Naive thymus-derived CD4-positive, alpha-beta T cell (primary cell): ENCODE results near the gene VWA5B1. TPM values are rescaled to one million over a fixed set of nuclear protein-coding genes. Genes with fewer than 3 reads are reported as not detected.

Experiments used
- ATAC-seq: fragments of 150-1000 bp; cut with Tn5 transposase; 2 replicates; pipeline ENCODE4 v1.10.0; 2021; ENCODE audit warnings: mild to moderate bottlenecking, moderate library complexity
- CTCF ChIA-PET: fragments of 350-600 bp; sonication (Branson Sonifier 250); formaldehyde crosslinking; loops from one replicate; lab custom pipeline; 2021; ENCODE audit warnings: antibody characterized with exemption; lab: Charles Lee
- POLR2A ChIA-PET: fragments of 350-600 bp; sonication (Branson Sonifier 250); formaldehyde crosslinking; loops from one replicate; lab custom pipeline; 2021; ENCODE audit warnings: antibody characterized with exemption, inconsistent platforms; lab: Charles Lee
- DNase-seq, 9 donors: peaks; one replicate each; pipeline versions ENCODE4 v3.0.0 to v3.0.0-alpha.2; 2020 to 2022; ENCODE audit warnings: mixed read lengths in 1 of 9
- H3K27ac ChIP-seq: one replicate; pipeline ENCODE4 v1.7.0; 2013; ENCODE audit warnings: mild to moderate bottlenecking, low read depth, low read length, moderate library complexity
- H3K27me3 ChIP-seq, 2 donors: one replicate each; pipeline ENCODE4 v1.7.0; 2013; ENCODE audit warnings: low read length in 2 of 2, mild to moderate bottlenecking in 2 of 2, moderate library complexity in 2 of 2; ENCODE audit not compliant: control insufficient read depth in 2 of 2, insufficient read depth in 2 of 2
- H3K36me3 ChIP-seq, 3 experiments: 1 replicate in 2 of 3; 2 replicates in 1 of 3; pipeline ENCODE4 v1.7.0; 2013; ENCODE audit warnings: low read length in 3 of 3, mild to moderate bottlenecking in 3 of 3, moderate library complexity in 1 of 3; ENCODE audit not compliant: insufficient read depth in 3 of 3, control insufficient read depth in 2 of 3
- H3K4me1 ChIP-seq, 2 donors: one replicate each; pipeline ENCODE4 v1.7.0; 2013; ENCODE audit warnings: low read length in 2 of 2, mild to moderate bottlenecking in 2 of 2, moderate library complexity in 1 of 2; ENCODE audit not compliant: control insufficient read depth in 2 of 2, insufficient read depth in 2 of 2
- H3K4me3 ChIP-seq: 2 replicates; pipeline ENCODE4 v1.7.0; 2013; ENCODE audit warnings: mild to moderate bottlenecking, low read length
- H3K9me3 ChIP-seq, 3 experiments: 1 replicate in 2 of 3; 2 replicates in 1 of 3; pipeline ENCODE4 v1.7.0; 2013; ENCODE audit warnings: low read length in 3 of 3; ENCODE audit not compliant: control insufficient read depth in 2 of 3
- H3K27ac Mint-ChIP-seq, 9 donors: one replicate each; pipeline ENCODE4 v1.8.0; 2020 to 2022; ENCODE audit warnings: mixed read lengths in 9 of 9, mild to moderate bottlenecking in 8 of 9, moderate library complexity in 5 of 9, inconsistent platforms in 2 of 9
- H3K27me3 Mint-ChIP-seq, 5 donors: one replicate each; pipeline ENCODE4 v1.8.0; 2021 to 2022; ENCODE audit warnings: mixed read lengths in 5 of 5, mild to moderate bottlenecking in 1 of 5
- H3K36me3 Mint-ChIP-seq, 5 donors: one replicate each; pipeline ENCODE4 v1.8.0; 2020 to 2022; ENCODE audit warnings: mixed read lengths in 5 of 5, mild to moderate bottlenecking in 3 of 5, inconsistent platforms in 1 of 5
- H3K4me1 Mint-ChIP-seq, 7 donors: one replicate each; pipeline ENCODE4 v1.8.0; 2020 to 2022; ENCODE audit warnings: mixed read lengths in 7 of 7, mild to moderate bottlenecking in 3 of 7, inconsistent platforms in 1 of 7
- H3K4me3 Mint-ChIP-seq, 10 donors: one replicate each; pipeline ENCODE4 v1.8.0; 2020 to 2022; ENCODE audit warnings: mild to moderate bottlenecking in 10 of 10, mixed read lengths in 10 of 10, moderate library complexity in 6 of 10, inconsistent platforms in 2 of 10
- H3K9me3 Mint-ChIP-seq, 11 donors: one replicate each; pipeline ENCODE4 v1.8.0; 2020 to 2022; ENCODE audit warnings: mixed read lengths in 11 of 11, mild to moderate bottlenecking in 4 of 11, inconsistent platforms in 1 of 11, moderate library complexity in 1 of 11
- intact Hi-C, 2 donors: fragments of 100-400 bp; cut with micrococcal nuclease; formaldehyde crosslinking; loops; one replicate each; pipeline ENCODE4 v1.15.1; 2023
- polyA plus RNA-seq, 2 donors: library from polyadenylated mRNA; unstranded; fragments of 300-500 nt; fragmentation: Illumina TruSeq; gene quantifications; one replicate each; pipeline ENCODE4 v1.2.3, GENCODE V29; 2021
- total RNA-seq, 6 experiments: library from RNA in 5 of 6; stranded (reverse) in 5 of 6; gene quantifications; 1 replicate in 5 of 6; 2 replicates in 1 of 6; pipeline ENCODE4 v1.2.3 and lab custom pipeline; 2021 to 2026

Gene VWA5B1
- total and polyA plus RNA-seq, 7 experiments from 2014 or later, result 0.05 to 0.46 (median 0.08) TPM; not detected in 2

- H3K9me3 ChIP-seq, result no peaks in the 10 kb centered on the region
- Mint-ChIP-seq H3K27me3 (peaks cover 5 to 25% (median 7%) of the 10 kb centered on the region in 5 donors), H3K27ac (no peak overlapping the region), H3K36me3 (no peaks in the 10 kb centered on the region), H3K4me1 (peaks cover 0 to 5% (median 3%) of the 10 kb centered on the region in 7 donors), H3K9me3 (peaks cover 0 to 4% (median 0%) of the 10 kb centered on the region in 11 donors), H3K4me3 (no peak overlapping the region)
- H3K27me3 ChIP-seq, result no peaks in the 10 kb centered on the region
- H3K27ac ChIP-seq, result no peak overlapping the region
- intact Hi-C loops, result no loop called here
- no peaks in the 10 kb centered on the region for H3K36me3 ChIP-seq
- ATAC-seq, result no peak
- no peak overlapping the region for H3K4me3 ChIP-seq
- ChIA-PET POLR2A (no interaction called here), CTCF (no interaction called here)
- H3K4me1 ChIP-seq, result peaks cover 0 to 6% of the 10 kb centered on the region in 2 donors
- DNase-seq, result no peak
These were observed 37.5 kb downstream of the VWA5B1 start for GRCh38 chr1:20328201-20328600.

- ATAC-seq, result no peak
- no peak for DNase-seq
- Histone ChIP-seq H3K4me3 (no peak overlapping the region), H3K4me1 (no peaks in the 10 kb centered on the region), H3K36me3 (no peaks in the 10 kb centered on the region), H3K27me3 (no peaks in the 10 kb centered on the region), H3K27ac (no peak overlapping the region), H3K9me3 (no peaks in the 10 kb centered on the region)
- Mint-ChIP-seq H3K36me3 (no peaks in the 10 kb centered on the region), H3K9me3 (peaks cover 0 to 4% (median 0%) of the 10 kb centered on the region in 11 donors), H3K27me3 (peaks cover 5 to 19% (median 7%) of the 10 kb centered on the region in 5 donors), H3K4me1 (no peaks in the 10 kb centered on the region), H3K27ac (no peak overlapping the region), H3K4me3 (no peak overlapping the region)
- ChIA-PET POLR2A (interaction anchor here (0.6 kb wide), 1 partner anchor 828 kb away, joined by 3 read pairs; no protein-coding TSS in a partner anchor), CTCF (interaction anchor here (0.5 to 1.3 kb wide), 2 partner anchors 17 to 95 kb away, joined by 4 read pairs; no protein-coding TSS in a partner anchor)
- intact Hi-C loops, result no loop called here
These were observed 39.3 kb downstream of the VWA5B1 start for GRCh38 chr1:20329793-20330542.

DNA sequence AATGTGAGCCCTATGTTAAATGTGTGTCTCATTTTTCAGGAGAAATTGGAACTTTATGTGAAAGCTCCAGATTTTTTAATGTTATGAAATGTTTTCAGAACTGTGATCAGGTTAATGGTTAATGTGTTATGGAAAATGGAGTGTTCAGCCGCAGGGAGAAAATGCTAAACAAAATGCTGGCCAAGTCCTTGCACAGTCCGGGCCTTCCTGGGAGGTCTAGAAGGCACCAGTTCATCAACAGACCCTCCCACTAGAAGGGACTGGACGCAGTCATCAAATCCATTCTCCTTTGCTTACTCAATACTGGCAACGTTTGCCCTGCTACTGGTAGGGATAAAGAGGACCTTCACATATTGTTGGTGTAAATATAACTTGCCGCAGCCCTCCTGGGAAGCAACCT lies 43.4 kb downstream of the VWA5B1 start:
- Histone ChIP-seq H3K9me3 (no peaks in the 10 kb centered on the region), H3K4me1 (no peaks in the 10 kb centered on the region), H3K27ac (no peak overlapping the region), H3K4me3 (no peak overlapping the region), H3K36me3 (no peaks in the 10 kb centered on the region), H3K27me3 (no peaks in the 10 kb centered on the region)
- DNase-seq (no peak), ATAC-seq (no peak)
- no peak overlapping the region for H3K27ac Mint-ChIP-seq
- POLR2A ChIA-PET, result no interaction called here
- peaks cover 4 to 12% (median 6%) of the 10 kb centered on the region in 5 donors for H3K27me3 Mint-ChIP-seq
- H3K4me1 Mint-ChIP-seq, result no peaks in the 10 kb centered on the region
- no peak overlapping the region for H3K4me3 Mint-ChIP-seq
- H3K9me3 Mint-ChIP-seq, result peaks cover 0 to 4% (median 0%) of the 10 kb centered on the region in 11 donors
- intact Hi-C loops, result no loop called here
- CTCF ChIA-PET, result no interaction called here
- no peaks in the 10 kb centered on the region for H3K36me3 Mint-ChIP-seq

- ChIA-PET POLR2A (no interaction called here), CTCF (no interaction called here)
- peaks cover 4 to 13% (median 12%) of the 10 kb centered on the region in 5 donors for H3K27me3 Mint-ChIP-seq
- H3K27ac Mint-ChIP-seq, result no peak overlapping the region
- H3K4me3 ChIP-seq, result no peak overlapping the region
- no peaks in the 10 kb centered on the region for H3K27me3 ChIP-seq
- no peaks in the 10 kb centered on the region for H3K36me3 Mint-ChIP-seq
- H3K4me1 ChIP-seq, result no peaks in the 10 kb centered on the region
- ATAC-seq (no peak), DNase-seq (no peak)
- peaks cover 0 to 1% (median 0%) of the 10 kb centered on the region in 11 donors for H3K9me3 Mint-ChIP-seq
- intact Hi-C loops, result no loop called here
- no peak overlapping the region for H3K27ac ChIP-seq
- H3K4me1 Mint-ChIP-seq, result no peaks in the 10 kb centered on the region
- H3K9me3 ChIP-seq, result no peaks in the 10 kb centered on the region
- H3K4me3 Mint-ChIP-seq, result no peak overlapping the region
- no peaks in the 10 kb centered on the region for H3K36me3 ChIP-seq
These were observed 45.5 kb downstream of the VWA5B1 start for GRCh38 chr1:20336105-20336605.

- Histone ChIP-seq H3K4me3 (no peak overlapping the region), H3K9me3 (no peaks in the 10 kb centered on the region), H3K36me3 (no peaks in the 10 kb centered on the region), H3K4me1 (no peaks in the 10 kb centered on the region), H3K27ac (no peak overlapping the region), H3K27me3 (no peaks in the 10 kb centered on the region)
- Mint-ChIP-seq H3K27ac (no peak overlapping the region), H3K9me3 (no peaks in the 10 kb centered on the region), H3K4me1 (no peaks in the 10 kb centered on the region), H3K27me3 (peaks cover 12 to 22% (median 16%) of the 10 kb centered on the region in 5 donors), H3K4me3 (no peak overlapping the region), H3K36me3 (no peaks in the 10 kb centered on the region)
- intact Hi-C loops, result no loop called here
- no peak for DNase-seq
- ATAC-seq, result no peak
- ChIA-PET POLR2A (no interaction called here), CTCF (no interaction called here)
These were observed 46.9 kb downstream of the VWA5B1 start for GRCh38 chr1:20337581-20337980.

- POLR2A ChIA-PET, result no interaction called here
- CTCF ChIA-PET, result interaction anchor here (0.6 kb wide), 1 partner anchor 108 kb away, joined by 4 read pairs; no protein-coding TSS in a partner anchor
- Mint-ChIP-seq H3K4me3 (no peak overlapping the region), H3K9me3 (peaks cover 0 to 3% (median 0%) of the 10 kb centered on the region in 11 donors), H3K4me1 (peaks cover 0 to 7% (median 5%) of the 10 kb centered on the region in 7 donors), H3K27ac (no peak overlapping the region), H3K36me3 (no peaks in the 10 kb centered on the region), H3K27me3 (peaks cover 19 to 36% (median 23%) of the 10 kb centered on the region in 5 donors)
- H3K9me3 ChIP-seq, result no peaks in the 10 kb centered on the region
- no peak overlapping the region for H3K4me3 ChIP-seq
- no peak overlapping the region for H3K27ac ChIP-seq
- DNase-seq, result no peak
- no peak for ATAC-seq
- intact Hi-C loops, result loop anchor here in 1 of 2 donors (5.0 kb wide), 1 partner anchor 108 kb away; no protein-coding TSS in a partner anchor
- H3K4me1 ChIP-seq, result peaks cover 0 to 4% of the 10 kb centered on the region in 2 donors
- H3K36me3 ChIP-seq, result no peaks in the 10 kb centered on the region
- peaks cover 0 to 4% of the 10 kb centered on the region in 2 donors for H3K27me3 ChIP-seq
These were observed 49.3 kb downstream of the VWA5B1 start for GRCh38 chr1:20339811-20340457.
